ES-I3 (cell line): ENCODE measurements around the gene KRT82.

Source experiments
- H3K36me3 ChIP-seq: 2 replicates; pipeline ENCODE4 v1.6.1; 2013; ENCODE audit warnings: mild to moderate bottlenecking, low read length, control low read depth, moderate library complexity; ENCODE audit not compliant: insufficient read depth
- H3K4me1 ChIP-seq: 2 replicates; pipeline ENCODE4 v1.6.1; 2013; ENCODE audit warnings: mild to moderate bottlenecking, control low read depth, low read length; ENCODE audit not compliant: insufficient read depth
- H3K9ac ChIP-seq: 2 replicates; pipeline ENCODE4 v1.6.1; 2013; ENCODE audit warnings: low read depth, mild to moderate bottlenecking, low read length, moderate library complexity
- H3K9me3 ChIP-seq: 2 replicates; pipeline ENCODE4 v1.6.1; 2013; ENCODE audit warnings: mild to moderate bottlenecking, low read length, moderate library complexity; ENCODE audit not compliant: control insufficient read depth, insufficient read depth

KRT82 gene

DNA sequence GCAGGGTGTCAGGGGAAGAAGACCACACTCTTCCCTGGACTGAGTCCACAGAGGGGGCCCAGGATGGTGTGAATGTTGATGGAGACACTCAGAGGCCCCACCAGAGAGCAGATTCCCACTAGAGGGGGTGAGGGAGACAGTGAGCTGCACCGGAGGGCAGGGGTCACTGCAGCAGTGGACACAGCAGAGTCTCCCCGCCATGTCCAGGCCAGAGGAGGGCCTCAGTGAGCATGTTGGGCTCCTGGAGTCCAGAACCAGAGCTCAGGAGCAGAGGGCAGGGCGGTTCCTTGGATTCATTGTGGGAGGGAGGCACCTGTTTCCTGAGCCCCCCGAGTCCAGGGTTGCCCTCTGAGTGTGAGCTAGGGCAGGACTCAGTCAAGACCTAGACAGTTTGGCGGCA, 1.8 kb upstream of the KRT82 start:
- Histone ChIP-seq H3K36me3 (no peaks in the 10 kb centered on the region), H3K4me1 (no peaks in the 10 kb centered on the region), H3K9ac (no peak overlapping the region)

DNA sequence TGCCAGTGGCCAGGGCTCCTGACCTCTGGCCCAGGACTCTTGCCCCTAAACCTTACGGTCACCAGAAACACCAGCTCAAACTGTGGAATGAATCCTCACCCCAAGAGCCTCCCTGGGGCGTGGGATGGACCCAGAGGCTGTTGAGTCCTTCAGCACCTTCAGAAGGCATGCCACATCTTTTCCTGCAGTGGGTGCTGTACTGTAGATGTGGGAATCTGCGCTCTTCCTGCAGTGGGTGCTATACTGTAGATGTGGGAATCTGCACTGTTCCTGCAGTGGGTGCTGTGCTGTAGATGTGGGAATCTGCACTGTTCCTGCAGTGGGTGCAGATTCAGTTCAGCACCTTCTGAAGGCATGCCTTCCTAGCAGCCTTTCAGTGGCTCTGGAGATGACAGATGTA, 1.2 kb downstream of the KRT82 start:
- Histone ChIP-seq H3K9ac (no peak overlapping the region), H3K9me3 (no peaks in the 10 kb centered on the region; the same call in 1 of the 2 replicates), H3K4me1 (no peaks in the 10 kb centered on the region), H3K36me3 (no peaks in the 10 kb centered on the region)

More for the DNA sequence above, 1.8 kb upstream of the KRT82 start:
- H3K9me3 ChIP-seq: no peaks in the 10 kb centered on the region; the same call in 1 of the 2 replicates

DNA sequence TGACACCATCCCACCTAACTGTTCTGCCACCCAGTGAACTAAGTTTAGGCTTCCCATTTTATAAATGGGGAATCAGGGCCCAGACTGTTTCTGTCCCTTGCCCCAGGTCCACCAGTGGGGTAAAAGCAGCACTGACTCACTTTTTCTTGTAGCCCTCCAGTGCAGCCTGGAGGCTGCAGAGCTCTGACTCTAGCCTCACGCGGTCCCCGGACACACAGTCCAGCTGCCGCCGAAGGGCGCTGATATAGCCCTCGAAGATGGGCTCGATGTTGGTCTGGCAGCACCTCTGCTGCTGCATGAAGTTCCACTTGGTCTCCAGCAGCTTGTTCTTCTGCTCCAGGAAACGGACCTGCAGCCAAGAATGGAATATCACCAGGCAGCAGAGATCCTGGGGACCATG, 2.6 kb downstream of the KRT82 start:
- no peaks in the 10 kb centered on the region for H3K36me3 ChIP-seq
- H3K4me1 ChIP-seq: no peaks in the 10 kb centered on the region
- H3K9ac ChIP-seq: no peak overlapping the region
- no peaks in the 10 kb centered on the region; the same call in 1 of the 2 replicates for H3K9me3 ChIP-seq

DNA sequence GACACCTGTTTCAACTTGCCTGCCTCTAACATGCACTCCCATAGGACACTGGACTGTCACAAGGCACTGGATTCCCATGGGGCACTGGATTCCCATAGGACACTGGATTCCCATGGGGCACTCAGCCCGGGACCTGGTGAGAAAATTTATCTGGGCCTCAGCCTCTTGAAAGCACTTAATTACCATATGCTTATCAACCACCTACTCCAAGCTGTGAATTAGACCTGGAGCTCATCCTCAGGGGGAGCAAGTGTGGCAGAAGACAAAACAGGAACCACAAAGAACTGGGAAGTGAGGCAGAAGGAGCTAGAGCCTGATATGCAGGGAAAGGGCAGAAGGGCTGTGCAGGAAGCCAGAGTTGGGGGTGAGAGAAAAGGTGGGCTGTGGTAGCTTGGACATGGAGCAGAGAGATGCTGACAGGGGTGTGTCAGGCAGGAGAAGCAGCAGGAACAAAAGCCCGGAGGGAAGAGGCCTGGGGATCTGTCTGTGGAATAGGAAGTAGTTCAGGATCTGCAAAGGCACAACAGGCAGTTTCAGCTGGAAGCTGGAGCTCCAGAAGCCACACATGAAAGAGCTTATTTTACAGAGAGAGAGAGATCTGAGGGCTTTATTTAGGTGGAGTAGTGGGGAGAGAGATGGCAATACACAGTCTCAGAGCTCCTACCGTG, 3.1 kb downstream of the KRT82 start:
- H3K4me1 ChIP-seq: no peaks in the 10 kb centered on the region
- H3K9ac ChIP-seq: no peak overlapping the region
- no peaks in the 10 kb centered on the region for H3K9me3 ChIP-seq
- H3K36me3 ChIP-seq: no peaks in the 10 kb centered on the region

DNA sequence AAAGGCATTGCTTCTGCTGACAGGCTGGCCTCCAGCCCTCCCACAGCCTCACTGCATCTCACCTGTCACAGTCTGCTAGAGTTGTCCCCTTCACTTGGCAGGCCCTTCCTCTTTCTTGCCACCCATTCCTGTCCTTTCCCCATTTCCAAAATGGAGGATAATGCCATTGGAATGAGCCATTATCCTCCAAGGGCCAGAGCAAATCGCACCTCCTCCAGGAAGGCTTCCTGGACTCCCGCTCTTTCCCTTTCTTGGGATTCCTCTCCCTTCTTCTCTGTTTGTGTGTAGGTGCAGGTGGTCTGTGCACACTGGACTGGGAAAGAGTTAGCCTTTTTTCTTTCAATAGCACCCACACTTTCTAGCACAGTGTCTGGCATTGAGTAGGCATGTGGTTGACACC, 3.8 kb downstream of the KRT82 start:
- H3K9me3 ChIP-seq: no peaks in the 10 kb centered on the region
- H3K9ac ChIP-seq: no peak overlapping the region
- H3K36me3 ChIP-seq: no peaks in the 10 kb centered on the region
- no peaks in the 10 kb centered on the region for H3K4me1 ChIP-seq

DNA sequence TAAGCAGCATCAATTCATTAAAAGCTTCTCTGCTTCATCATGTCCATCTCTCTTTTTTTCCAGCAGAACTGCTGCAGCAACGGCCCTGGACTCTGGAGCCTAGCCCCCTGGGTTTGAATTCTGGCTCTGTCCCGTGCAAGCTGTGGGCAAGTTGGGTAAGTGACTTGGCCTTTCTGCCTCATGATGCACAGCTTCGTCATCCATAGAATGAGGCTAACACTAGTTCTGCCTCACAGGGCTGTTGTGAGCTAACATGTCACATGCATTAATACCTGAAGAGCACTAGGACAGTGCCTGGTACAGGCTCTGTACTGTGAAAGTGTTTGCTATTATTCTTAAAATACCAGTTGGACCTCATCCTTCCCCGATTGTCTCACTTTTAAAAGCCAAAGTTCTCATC, 4.2 kb downstream of the KRT82 start:
- Histone ChIP-seq H3K36me3 (no peaks in the 10 kb centered on the region), H3K9me3 (no peaks in the 10 kb centered on the region), H3K9ac (no peak overlapping the region), H3K4me1 (no peaks in the 10 kb centered on the region)

DNA sequence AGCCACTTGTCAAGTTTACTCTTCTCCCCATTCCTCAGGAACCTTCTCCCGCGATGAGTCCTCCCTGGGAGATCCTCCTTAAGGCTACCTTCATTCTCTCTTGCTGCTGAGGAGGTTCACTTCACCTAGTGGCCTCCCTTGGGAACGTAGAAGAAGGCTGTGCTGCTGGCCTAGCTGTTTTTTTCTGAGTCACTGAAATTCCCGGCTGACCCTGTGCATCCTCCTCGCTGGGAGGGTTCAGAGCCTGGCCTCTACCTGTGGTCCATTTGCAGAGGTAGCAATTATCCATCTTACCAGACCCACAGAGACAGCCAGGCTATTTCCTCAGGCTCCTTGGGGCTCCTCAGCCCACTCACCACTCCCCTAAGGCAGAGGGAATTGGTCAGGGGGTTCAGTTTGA, 4.6 kb downstream of the KRT82 start:
- Histone ChIP-seq H3K4me1 (no peaks in the 10 kb centered on the region), H3K9ac (no peak overlapping the region), H3K36me3 (no peaks in the 10 kb centered on the region), H3K9me3 (no peaks in the 10 kb centered on the region)

DNA sequence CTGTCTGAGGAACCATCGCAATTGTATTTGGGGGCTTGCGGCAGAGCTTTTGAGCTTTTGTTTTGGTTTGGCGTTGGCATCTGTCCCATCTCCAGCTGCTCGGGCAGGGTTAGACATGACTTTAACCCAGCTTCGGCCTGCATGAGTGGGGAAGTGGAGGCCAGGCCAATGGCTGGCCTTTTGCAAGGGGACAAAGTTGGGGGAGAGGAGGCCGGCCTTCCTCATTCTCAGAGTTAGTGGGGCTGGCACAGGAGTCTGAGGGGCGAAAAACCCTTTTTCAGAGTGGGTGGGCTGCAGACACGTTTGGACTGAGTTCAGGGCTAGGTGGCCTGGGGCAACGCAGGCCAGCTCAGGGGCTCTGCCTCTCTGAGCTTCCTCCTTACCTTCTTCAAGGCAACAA, 5.2 kb downstream of the KRT82 start:
- Histone ChIP-seq H3K36me3 (no peaks in the 10 kb centered on the region), H3K9ac (no peak overlapping the region)

DNA sequence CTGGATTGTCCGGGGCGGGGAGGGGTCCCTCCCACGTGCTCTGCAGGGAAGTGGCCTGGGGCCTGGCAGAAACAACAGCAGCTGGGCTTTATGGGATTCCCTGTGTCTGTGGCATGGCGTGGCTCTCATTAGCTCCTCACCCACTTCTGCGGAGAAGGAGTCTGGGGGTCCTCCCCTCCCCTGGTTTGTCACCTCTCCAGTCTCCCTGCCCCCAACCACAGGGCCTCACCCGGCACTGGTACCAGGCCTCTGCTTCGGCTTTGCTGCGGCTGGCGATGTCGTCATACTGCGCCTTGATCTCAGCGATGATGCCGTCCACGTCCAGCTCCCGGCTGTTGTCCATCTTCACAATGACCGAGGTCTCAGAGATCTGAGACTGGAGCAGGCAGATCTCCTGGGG, 6.4 kb downstream of the KRT82 start:
- Histone ChIP-seq H3K9me3 (no peaks in the 10 kb centered on the region), H3K9ac (no peak overlapping the region), H3K36me3 (no peaks in the 10 kb centered on the region), H3K4me1 (no peaks in the 10 kb centered on the region)

More for the DNA sequence above, 5.2 kb downstream of the KRT82 start:
- Histone ChIP-seq H3K4me1 (no peaks in the 10 kb centered on the region), H3K9me3 (no peaks in the 10 kb centered on the region)

DNA sequence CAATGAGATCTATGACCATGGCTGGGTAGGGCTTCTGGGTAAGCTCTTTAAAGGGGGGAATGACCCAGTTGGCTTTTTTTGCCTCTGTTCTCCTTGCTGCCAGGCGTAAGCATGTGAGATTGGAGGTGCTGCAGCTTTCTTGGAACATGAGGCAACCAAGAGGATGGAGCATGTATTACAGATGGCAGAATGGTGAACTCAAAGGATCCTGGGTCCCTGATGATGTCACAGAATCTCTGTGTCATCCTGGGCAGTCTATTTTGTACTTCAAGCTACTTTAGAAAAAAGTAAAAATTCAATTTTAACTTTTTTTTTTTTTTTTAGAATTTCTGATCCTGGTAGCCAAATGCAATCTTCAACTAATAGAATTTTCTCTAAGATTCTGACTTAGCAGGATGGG, 8.0 kb downstream of the KRT82 start:
- no peaks in the 10 kb centered on the region for H3K36me3 ChIP-seq
- H3K4me1 ChIP-seq: no peaks in the 10 kb centered on the region
- no peak overlapping the region for H3K9ac ChIP-seq
- H3K9me3 ChIP-seq: no peaks in the 10 kb centered on the region

DNA sequence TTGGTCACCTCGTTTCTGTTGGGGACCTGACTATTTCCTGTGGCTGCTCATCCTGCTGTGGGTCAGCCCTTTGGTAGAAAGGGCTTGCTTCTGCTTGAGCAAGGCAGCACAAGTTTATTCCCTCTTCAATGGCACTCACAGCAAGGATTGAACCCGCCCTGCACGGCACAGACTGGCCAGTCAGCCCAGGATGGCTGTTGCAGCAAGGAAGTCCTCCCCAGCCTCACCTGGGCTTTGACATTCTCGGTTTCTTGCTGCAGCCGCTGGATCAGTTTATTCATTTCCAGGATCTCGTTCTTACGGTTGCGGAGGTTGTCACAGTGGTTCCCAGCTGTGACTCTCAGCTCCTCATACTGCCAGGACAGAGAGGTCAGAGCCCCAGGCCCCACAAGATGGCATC, 9.5 kb downstream of the KRT82 start:
- H3K9me3 ChIP-seq: no peaks in the 10 kb centered on the region
- H3K9ac ChIP-seq: no peak overlapping the region
- H3K36me3 ChIP-seq: no peaks in the 10 kb centered on the region

DNA sequence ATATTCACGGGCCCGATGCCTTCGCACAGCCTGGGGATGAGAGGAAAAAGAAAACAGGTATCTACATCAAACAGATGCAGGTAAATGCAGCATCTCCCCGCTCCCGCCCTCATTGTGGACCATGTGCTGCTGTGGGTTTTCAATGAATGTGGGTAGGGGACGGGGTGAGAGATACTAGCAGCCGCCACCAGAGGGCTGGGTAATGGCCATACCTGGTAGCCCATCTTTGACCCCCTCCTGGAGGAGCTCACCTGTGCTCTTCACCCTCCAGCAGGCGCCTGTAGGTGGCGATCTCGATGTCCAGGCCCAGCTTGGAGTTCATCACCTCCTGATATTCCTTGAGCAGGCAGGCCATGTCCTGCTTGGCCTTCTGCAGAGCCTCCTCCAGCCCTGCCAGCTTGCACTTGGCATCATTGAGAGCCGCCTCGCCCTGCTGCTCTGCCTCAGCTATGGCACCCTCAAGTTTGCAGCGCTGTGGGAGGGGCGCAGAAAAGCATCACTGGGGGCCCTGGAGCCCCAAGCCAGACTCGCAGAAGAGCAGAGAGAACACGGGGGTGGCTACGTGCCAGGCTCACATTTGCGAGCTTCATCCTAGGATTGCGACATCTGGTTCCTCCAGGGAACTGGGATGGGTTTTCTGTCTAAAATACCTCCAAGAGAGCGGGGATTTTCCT, 10.2 kb downstream of the KRT82 start:
- H3K9me3 ChIP-seq: no peaks in the 10 kb centered on the region
- H3K36me3 ChIP-seq: no peaks in the 10 kb centered on the region
- no peaks in the 10 kb centered on the region; the same call in 1 of the 2 replicates for H3K4me1 ChIP-seq
- H3K9ac ChIP-seq: no peak overlapping the region

More for the DNA sequence above, 9.5 kb downstream of the KRT82 start:
- no peaks in the 10 kb centered on the region for H3K4me1 ChIP-seq

DNA sequence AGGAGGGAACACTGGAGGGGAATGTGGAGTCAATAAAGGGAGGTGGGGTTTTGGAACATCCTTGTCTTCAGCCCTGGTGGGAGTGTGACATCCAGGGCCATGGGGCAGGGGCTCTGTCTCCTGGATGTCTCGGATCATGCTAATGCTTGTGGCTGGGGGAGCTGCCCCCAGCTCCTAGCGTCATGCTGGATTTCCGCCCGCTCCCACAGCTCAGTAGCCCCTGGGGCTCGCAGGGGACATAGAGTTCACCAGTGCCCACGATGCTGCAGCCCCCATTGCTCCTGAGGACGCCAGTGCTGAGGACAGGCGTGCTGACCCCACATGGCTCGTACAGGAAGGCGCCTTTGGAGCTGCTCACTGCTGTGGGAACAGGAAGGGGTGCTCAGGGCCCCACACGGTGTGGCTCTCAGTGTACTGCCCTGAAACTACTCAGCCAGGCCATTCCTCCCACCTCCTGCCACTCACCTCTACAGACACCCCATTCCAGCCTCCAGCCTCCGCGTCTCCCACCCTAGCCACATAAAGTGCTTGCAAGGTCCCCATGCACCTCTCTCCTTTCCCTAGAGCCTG, 11.2 kb downstream of the KRT82 start:
- Histone ChIP-seq H3K36me3 (no peaks in the 10 kb centered on the region), H3K4me1 (peaks cover 7% of the 10 kb centered on the region; the same call in 1 of the 2 replicates), H3K9me3 (no peaks in the 10 kb centered on the region), H3K9ac (no peak overlapping the region)

DNA sequence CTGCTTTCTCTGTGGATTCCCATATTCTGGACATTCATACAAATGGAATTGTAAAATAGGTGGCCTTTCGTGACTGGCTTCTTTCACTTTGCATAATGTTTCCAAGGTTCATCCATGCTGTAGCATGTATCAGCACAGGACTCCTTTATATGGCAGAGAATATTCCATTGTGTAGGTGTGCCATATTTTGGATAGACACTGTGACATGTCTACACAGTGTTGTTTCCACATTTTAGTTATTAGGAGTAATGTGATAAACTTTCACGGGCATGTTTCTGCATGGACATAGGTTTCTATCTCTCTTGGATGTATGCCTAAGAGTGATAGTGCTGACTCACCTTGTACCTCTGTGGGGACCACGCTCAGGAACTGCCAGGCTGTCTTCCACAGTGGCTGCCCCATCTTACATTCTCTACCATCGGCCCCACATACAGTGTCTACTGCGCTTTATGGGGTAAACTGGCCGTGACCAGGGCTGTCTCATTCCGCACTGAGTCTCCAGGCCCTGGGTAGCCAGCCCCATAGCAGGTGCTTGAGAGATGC, 13.6 kb downstream of the KRT82 start:
- Histone ChIP-seq H3K36me3 (no peaks in the 10 kb centered on the region), H3K4me1 (peaks cover 7% of the 10 kb centered on the region; the same call in 1 of the 2 replicates), H3K9me3 (no peaks in the 10 kb centered on the region), H3K9ac (no peak overlapping the region)

DNA sequence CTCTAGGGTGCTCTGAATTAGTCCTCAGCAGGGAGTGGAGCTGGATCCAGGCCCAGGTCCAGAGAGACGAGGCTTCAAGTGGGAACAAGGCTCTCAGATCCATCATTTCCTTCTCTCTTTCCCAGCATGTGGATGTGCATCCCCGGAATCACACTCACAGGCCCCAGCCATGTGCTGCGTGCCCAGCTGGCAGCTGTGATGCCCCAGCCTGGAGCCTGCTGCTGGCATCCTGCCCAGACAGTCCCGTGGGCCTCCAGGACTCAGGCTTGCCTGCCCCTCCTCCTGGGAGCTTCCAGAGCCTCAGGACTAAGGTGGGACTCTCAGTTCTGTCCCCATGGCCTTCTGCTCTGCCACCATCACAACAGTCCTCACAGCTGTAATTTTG, 14.5 kb downstream of the KRT82 start:
- no peaks in the 10 kb centered on the region for H3K36me3 ChIP-seq
- H3K9me3 ChIP-seq: no peaks in the 10 kb centered on the region
- H3K9ac ChIP-seq: no peak overlapping the region

More for the DNA sequence above, 14.5 kb downstream of the KRT82 start:
- peaks cover 7% of the 10 kb centered on the region; the same call in 1 of the 2 replicates for H3K4me1 ChIP-seq
